ENCODE results near the gene G6PC1. TPM values are rescaled to one million over a fixed set of nuclear protein-coding genes. Genes with fewer than 3 reads are reported as not detected.

Gene G6PC1
- total and polyA plus RNA-seq, 2 of the 13 experiments (the other 11 are each of a cell fraction or from before 2014, with no cell fraction given) = 1.7 to 37.9 TPM

DNA sequence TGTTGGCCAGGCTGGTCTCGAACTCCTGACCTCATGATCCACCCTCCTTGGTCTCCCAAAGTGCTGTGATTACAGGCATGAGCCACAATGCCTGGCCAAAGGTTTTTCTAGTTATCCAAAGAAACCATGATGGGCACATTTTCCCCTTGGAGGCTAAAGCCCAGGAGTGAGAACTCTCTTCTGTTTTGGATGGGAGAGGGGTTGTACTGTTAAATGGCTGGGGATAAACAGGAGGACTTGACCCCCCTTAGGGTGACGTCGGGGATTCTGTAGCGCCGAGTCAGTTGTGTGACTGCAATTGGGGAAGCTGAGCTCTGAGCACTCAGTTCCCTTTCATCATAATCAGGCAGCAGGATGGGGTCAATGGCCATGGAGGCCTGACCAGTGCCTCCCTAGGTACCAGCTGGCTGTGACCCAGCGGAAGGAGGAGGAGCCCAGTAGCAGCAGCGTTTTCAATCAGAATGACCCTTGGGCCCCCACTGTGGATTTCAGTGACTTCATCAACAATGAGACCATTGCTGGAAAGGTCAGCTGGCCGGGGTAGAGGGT, 45.5 kb upstream of the G6PC1 start (continued):
- TF ChIP-seq POGK (CRISPR knock-in tag; conservative IDR thresholded peaks at IDR 0.05) (0 out of 2 replicates have a peak, but pooled peaks have one; percentile 50), CHD2 (IDR thresholded peaks at IDR 0.05; ENCODE audit: low read depth, low read length) (no peak), ZNF275 (CRISPR knock-in tag; IDR thresholded peaks at IDR 0.05; ENCODE audit: borderline replicate concordance) (no peak), ZNF292 (CRISPR knock-in tag; IDR thresholded peaks at IDR 0.05; ENCODE audit: borderline replicate concordance, low read depth) (no peak; the same call in 1 of the 2 replicates), ZHX2 (IDR thresholded peaks at IDR 0.05; ENCODE audit: low read depth) (peak; percentile 61; the same call in 1 of the 2 replicates), ZHX2 (CRISPR knock-in tag; IDR thresholded peaks at IDR 0.05; ENCODE audit: borderline replicate concordance) (no peak), ETV5 (CRISPR knock-in tag; IDR thresholded peaks at IDR 0.05; ENCODE audit: borderline replicate concordance) (peak; percentile 94), ZFP91 (CRISPR knock-in tag; IDR thresholded peaks at IDR 0.05; ENCODE audit: borderline replicate concordance) (no peak), ZNF816 (CRISPR knock-in tag; IDR thresholded peaks at IDR 0.05; ENCODE audit: borderline replicate concordance) (no peak), SNAPC4 (CRISPR knock-in tag; IDR thresholded peaks at IDR 0.05) (no peak)
- TF ChIP-seq, protein P1, sequence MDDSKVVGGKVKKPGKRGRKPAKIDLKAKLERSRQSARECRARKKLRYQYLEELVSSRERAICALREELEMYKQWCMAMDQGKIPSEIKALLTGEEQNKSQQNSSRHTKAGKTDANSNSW (CRISPR knock-in tag; IDR thresholded peaks at IDR 0.05; ENCODE audit: borderline replicate concordance) = no peak

All from HepG2 (cell line).